Mesothelial cell of epicardium (in vitro differentiated cells): ENCODE data around the gene CELF2. TPM values are rescaled to one million over a fixed set of nuclear protein-coding genes. Genes with fewer than 3 reads are reported as not detected.

Experiments
- DNase-seq, 2 experiments: peaks; one replicate each; pipeline ENCODE4 v3.0.0; 2021; ENCODE audit warnings: low spot score in 2 of 2; ENCODE audit not compliant: unreplicated experiment in 2 of 2
- H3K27ac Mint-ChIP-seq: 2 replicates; pipeline ENCODE4 v1.8.0; 2021; ENCODE audit warnings: mixed read lengths
- H3K27me3 Mint-ChIP-seq: 2 replicates; pipeline ENCODE4 v1.8.0; 2021; ENCODE audit warnings: low read depth, mixed read lengths
- H3K36me3 Mint-ChIP-seq: 2 replicates; pipeline ENCODE4 v1.8.0; 2021; ENCODE audit warnings: mixed read lengths
- H3K4me1 Mint-ChIP-seq: 2 replicates; pipeline ENCODE4 v1.8.0; 2021; ENCODE audit warnings: mixed read lengths
- H3K4me3 Mint-ChIP-seq: 2 replicates; pipeline ENCODE4 v1.8.0; 2021; ENCODE audit warnings: mild to moderate bottlenecking, moderate library complexity, mixed read lengths
- H3K9me3 Mint-ChIP-seq: 2 replicates; pipeline ENCODE4 v1.8.0; 2021; ENCODE audit warnings: mixed read lengths
- total RNA-seq: library from RNA; stranded (reverse); gene quantifications from 3 replicates; pipeline ENCODE4 v1.2.1, GENCODE V29; 2021
- TF ChIP-seq, protein P1 (sequence below): fragments of 200-600 bp; sonication (generic); IDR thresholded peaks from one replicate; pipeline ENCODE4 v1.5.0; 2021; ENCODE audit warnings: antibody characterized with exemption; ENCODE audit not compliant: unreplicated experiment

CELF2 gene
- total RNA-seq, 1 donor from 2014 or later = 24.0 TPM

DNA sequence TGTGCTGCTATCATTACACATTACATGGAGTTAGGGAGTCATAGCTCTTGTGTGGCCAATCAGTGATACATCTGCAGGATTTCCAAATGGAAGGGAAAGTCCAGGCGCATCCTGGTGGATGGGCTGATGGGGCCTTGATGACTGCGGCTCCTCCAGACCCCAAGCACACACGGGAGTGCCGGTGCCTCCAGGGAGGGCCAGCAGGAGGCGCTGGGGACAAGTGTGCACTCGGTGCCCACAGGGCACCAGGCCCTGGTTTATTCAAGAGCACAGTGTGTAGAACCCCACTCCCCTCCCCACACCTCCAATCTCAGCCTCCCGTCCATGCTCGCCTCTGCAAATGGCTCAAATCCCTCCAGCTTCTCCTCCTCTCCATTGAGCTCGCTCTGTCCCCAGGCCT, 349.8 kb downstream of the CELF2 start:
- peaks cover 5% of the 10 kb centered on the region for H3K9me3 Mint-ChIP-seq
- peaks cover 2% of the 10 kb centered on the region for H3K27me3 Mint-ChIP-seq
- H3K27ac Mint-ChIP-seq = no peak overlapping the region
- no peaks in the 10 kb centered on the region for H3K4me1 Mint-ChIP-seq
- H3K36me3 Mint-ChIP-seq = no peaks in the 10 kb centered on the region
- H3K4me3 Mint-ChIP-seq = no peak overlapping the region
- no peak for DNase-seq
- TF ChIP-seq, protein P1, sequence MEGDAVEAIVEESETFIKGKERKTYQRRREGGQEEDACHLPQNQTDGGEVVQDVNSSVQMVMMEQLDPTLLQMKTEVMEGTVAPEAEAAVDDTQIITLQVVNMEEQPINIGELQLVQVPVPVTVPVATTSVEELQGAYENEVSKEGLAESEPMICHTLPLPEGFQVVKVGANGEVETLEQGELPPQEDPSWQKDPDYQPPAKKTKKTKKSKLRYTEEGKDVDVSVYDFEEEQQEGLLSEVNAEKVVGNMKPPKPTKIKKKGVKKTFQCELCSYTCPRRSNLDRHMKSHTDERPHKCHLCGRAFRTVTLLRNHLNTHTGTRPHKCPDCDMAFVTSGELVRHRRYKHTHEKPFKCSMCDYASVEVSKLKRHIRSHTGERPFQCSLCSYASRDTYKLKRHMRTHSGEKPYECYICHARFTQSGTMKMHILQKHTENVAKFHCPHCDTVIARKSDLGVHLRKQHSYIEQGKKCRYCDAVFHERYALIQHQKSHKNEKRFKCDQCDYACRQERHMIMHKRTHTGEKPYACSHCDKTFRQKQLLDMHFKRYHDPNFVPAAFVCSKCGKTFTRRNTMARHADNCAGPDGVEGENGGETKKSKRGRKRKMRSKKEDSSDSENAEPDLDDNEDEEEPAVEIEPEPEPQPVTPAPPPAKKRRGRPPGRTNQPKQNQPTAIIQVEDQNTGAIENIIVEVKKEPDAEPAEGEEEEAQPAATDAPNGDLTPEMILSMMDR = no peak

DNA sequence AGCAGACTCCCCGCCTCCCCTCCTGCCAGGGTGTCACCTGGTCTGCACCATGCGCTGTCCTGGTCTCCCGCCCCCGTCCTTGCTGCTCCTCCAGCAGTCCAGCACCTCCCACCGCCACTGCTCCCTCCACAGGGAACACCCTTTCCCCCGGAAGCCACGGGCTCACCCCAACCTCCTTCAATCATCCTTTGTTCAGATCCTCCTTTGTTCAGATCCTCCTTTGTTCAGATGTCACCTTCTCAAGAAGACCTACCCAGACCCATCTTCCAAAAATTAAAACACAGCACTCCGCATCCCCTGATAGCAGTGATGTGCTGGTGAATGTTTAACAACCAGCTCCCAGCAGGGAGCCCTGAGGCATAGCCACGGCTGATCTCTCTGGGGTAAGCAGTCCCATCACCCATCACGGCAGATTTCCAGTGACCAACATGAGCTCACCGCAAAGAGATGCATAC, 356.1 kb downstream of the CELF2 start:
- H3K9me3 Mint-ChIP-seq = no peaks in the 10 kb centered on the region
- TF ChIP-seq, protein P1 = no peak
- H3K27me3 Mint-ChIP-seq = peaks cover 15% of the 10 kb centered on the region
- H3K36me3 Mint-ChIP-seq = no peaks in the 10 kb centered on the region
- no peak for DNase-seq
- H3K4me1 Mint-ChIP-seq = no peaks in the 10 kb centered on the region
- no peak overlapping the region for H3K4me3 Mint-ChIP-seq
- H3K27ac Mint-ChIP-seq = no peak overlapping the region

DNA sequence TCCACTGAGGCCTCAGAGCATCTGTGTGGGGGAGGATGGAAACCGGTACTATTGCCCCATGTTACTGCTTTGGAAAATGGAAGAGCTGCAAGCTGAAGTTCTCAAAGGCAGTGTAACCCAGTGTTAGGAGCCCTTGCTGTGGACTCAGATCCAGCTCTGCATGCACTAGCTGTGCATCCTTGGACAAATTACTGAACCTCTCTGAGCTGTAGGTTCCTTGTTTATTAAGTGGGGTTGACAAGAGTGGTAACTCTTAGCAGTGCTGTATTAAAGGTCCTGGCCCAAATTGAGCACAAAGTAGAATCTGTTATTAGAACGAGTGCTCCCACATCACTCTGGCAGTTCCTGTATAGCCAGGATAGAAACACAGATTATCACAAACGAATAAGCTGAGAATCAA, 359.6 kb downstream of the CELF2 start:
- Mint-ChIP-seq H3K4me1 (no peaks in the 10 kb centered on the region), H3K4me3 (no peak overlapping the region), H3K27me3 (peaks cover 27% of the 10 kb centered on the region), H3K36me3 (no peaks in the 10 kb centered on the region), H3K9me3 (no peaks in the 10 kb centered on the region), H3K27ac (no peak overlapping the region)
- TF ChIP-seq, protein P1 = no peak
- no peak for DNase-seq

DNA sequence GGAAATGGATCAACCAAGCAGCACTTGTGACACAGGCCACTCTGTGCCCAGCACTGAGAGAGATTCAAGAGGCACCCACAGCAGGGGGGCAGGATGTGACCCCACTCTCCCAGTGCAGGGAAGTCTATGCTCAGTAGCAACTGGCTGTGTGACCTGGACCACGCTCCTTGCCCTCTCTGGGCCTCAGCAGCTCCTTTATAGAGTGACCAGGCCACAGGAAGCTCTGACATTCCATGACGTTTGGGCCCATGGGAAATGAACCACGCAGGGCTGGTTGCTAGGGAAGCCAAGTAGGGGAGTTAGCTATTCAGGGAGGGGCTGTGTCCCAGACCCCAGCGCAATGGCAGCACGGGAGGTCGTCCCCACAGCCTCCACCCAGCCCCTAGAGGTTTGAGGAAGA, 361.2 kb downstream of the CELF2 start:
- Mint-ChIP-seq H3K4me1 (no peaks in the 10 kb centered on the region), H3K4me3 (no peak overlapping the region), H3K36me3 (no peaks in the 10 kb centered on the region), H3K9me3 (no peaks in the 10 kb centered on the region), H3K27me3 (peaks cover 26% of the 10 kb centered on the region), H3K27ac (no peak overlapping the region)
- DNase-seq = no peak
- TF ChIP-seq, protein P1 = no peak

- H3K27me3 Mint-ChIP-seq = peaks cover 32% of the 10 kb centered on the region
- TF ChIP-seq, protein P1 = no peak
- H3K4me1 Mint-ChIP-seq = no peaks in the 10 kb centered on the region
- DNase-seq = no peak
- H3K27ac Mint-ChIP-seq = no peak overlapping the region
- no peak overlapping the region for H3K4me3 Mint-ChIP-seq
- no peaks in the 10 kb centered on the region for H3K9me3 Mint-ChIP-seq
- no peaks in the 10 kb centered on the region for H3K36me3 Mint-ChIP-seq
Observed at GRCh38 chr10:11379771-11380170, 362.1 kb downstream of the CELF2 start.

- TF ChIP-seq, protein P1 = no peak
- Mint-ChIP-seq H3K27ac (no peak overlapping the region), H3K27me3 (peaks cover 32% of the 10 kb centered on the region), H3K4me1 (no peaks in the 10 kb centered on the region), H3K9me3 (no peaks in the 10 kb centered on the region), H3K4me3 (no peak overlapping the region), H3K36me3 (no peaks in the 10 kb centered on the region)
- no peak for DNase-seq
Observed at GRCh38 chr10:11381023-11381422, 363.4 kb downstream of the CELF2 start.
